Stimulated activated CD8-positive, alpha-beta memory T cell treated with anti-CD3 and anti-CD28 coated beads, Interleukin-12 subunit alpha, Interleukin-12 subunit beta, amount 100 ng/mL, for 1 hour (primary cell): Measurements from ENCODE around the gene MCOLN3.
"Not testable (repeated sequence)": the region's sequence is repeated elsewhere in the genome, so short reads cannot be mapped to it uniquely, and the experiment has no call there.

Experiments
- DNase-seq: peaks from one replicate; pipeline ENCODE4 v3.0.0-alpha.2; 2020; ENCODE audit warnings: low read depth

The MCOLN3 gene

DNA sequence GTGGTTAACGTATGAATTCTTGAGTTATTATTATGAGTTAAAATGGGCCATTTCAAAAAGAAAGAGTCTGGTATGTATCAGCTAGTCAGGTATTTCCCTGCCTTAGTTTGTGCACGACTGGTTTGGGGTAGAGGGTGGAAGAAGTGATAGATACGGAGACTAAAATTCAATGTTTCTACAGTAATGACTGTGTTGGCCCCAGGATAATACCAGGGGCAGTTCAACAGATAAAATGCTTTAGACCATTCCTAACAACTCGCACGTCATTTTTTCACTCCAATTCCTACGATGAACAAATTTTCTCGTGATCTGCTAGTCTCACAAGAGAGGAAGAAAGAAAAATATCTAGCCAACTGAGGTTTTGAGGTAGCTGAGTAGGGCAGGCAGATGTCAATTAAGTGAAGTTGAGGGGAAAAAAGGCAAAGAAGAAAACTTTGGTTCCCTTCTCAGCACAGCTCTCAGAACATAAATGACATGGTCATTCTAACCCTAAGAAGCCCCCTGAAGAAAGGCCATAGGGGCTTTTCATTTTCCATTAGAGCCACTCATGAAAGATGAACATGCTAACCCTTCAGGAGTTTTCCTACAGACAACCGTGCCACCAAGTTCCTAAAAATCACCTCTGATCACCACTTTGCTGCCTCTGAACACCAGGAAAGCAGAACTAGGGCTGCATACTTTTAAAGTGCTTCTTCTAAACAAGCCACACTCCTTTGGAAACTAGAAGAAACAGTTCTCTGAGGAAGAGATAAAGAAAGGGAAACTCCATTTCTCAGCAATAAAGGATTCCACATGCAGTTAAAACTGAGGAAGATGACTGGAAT is 57.0 kb downstream of the MCOLN3 start:
- DNase-seq: no peak

GRCh38 chr1:84988588-84988987 is 59.7 kb downstream of the MCOLN3 start:
- no peak for DNase-seq

DNA sequence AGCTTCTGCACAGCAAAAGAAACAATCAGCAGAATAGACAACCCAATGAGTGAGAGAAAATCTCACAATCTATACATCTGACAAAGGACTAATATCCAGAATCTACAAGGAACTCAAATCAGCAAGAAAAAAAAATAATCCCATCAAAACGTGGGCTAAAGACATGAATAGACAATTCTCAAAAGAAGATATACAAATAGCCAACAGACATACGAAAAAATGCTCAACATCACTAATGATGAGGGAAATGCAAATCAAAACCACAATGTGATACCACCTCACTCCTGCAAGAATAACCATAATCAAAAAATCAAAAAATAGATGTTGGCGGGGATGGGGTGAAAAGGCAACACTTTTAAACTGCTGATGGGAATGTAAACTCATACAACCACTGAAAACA is 61.7 kb downstream of the MCOLN3 start:
- DNase-seq: not testable (repeated sequence)

- DNase-seq: no peak
Observed at GRCh38 chr1:84985365-84985764, 62.9 kb downstream of the MCOLN3 start.

DNA sequence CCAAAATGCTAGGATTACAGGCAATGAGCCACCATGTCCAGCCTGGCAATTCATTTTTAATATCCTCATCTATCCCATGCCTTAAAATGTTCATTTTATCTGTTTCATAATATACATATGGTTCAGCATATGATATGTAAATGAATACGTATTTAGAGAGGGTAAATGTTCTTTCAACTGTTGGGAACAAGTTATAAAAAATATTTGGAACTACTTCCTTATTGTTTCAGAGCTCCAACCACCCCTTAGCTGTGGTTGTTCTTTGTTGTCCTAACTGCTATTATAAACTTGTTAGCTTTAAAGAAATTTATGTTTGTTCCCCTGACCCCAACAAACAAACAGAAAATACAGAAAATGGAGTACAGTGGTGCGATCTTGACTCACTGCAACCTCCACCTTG is 65.9 kb downstream of the MCOLN3 start:
- no peak for DNase-seq

GRCh38 chr1:84975035-84975434 is 73.3 kb downstream of the MCOLN3 start:
- DNase-seq: no peak

- DNase-seq: no peak
Observed at GRCh38 chr1:84973498-84974334, 74.6 kb downstream of the MCOLN3 start.

DNA sequence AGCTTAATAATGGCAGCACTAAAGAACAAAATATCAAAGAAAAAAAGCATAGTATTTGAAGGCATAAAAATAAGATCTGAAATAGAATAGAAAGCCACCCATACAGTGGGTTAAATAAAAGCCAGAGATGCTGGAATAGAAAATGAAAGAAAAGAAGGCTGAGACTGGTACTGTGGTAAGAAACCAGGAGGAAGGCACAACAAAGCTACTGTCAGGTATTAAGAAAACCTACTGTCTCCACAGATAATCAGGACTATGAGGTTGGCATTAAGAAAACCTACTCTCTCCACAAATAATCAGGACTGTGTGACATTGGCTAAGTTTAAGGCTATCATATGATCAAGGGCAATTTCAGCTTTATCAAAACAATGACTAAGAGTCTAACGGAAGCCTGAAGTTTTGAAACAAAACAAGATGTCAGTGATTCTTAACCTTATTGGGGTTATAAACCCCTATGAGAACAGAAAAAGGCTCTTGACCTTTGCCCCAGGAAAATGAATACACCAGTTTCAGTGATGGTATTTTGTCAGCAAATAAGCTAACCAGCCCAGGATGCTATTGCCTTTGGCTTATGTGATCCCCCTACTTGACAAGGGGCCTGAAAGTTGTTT is 75.8 kb downstream of the MCOLN3 start:
- DNase-seq: no peak

GRCh38 chr1:84971957-84972356 is 76.3 kb downstream of the MCOLN3 start:
- DNase-seq: no peak

GRCh38 chr1:84969489-84970250 is 78.6 kb downstream of the MCOLN3 start:
- no peak for DNase-seq

GRCh38 chr1:84968865-84969264 is 79.4 kb downstream of the MCOLN3 start:
- DNase-seq: no peak

- DNase-seq: no peak
Observed at GRCh38 chr1:84968101-84968500, 80.2 kb downstream of the MCOLN3 start.
